HepG2 (cell line): Measurements from ENCODE around the gene NUP133. TPM values are rescaled to one million over a fixed set of nuclear protein-coding genes. Genes with fewer than 3 reads are reported as not detected.

Experiments
- ATAC-seq: fragments of 200-7000 bp; cut with Tn5 transposase; 3 replicates; pipeline ENCODE4 v1.9.1; 2020; ENCODE audit warnings: mild to moderate bottlenecking, moderate library complexity
- BruUV-seq: library from RNA; stranded (reverse); fragments of 400-500 nt; replicated peaks from 2 replicates; lab custom pipeline; 2021; lab: Mats Ljungman, UMichigan
- CTCF ChIA-PET: fragments of 300-600 bp; formaldehyde crosslinking; extraction: SDS; loops from one replicate; lab custom pipeline; 2021; ENCODE audit warnings: low total read pairs, inconsistent platforms, low intra/inter-chr PET ratio; lab: Yijun Ruan, JAX
- POLR2A ChIA-PET: fragments of 350-600 bp; sonication (Branson Sonifier 250); formaldehyde crosslinking; loops from one replicate; lab custom pipeline; 2020; ENCODE audit warnings: antibody characterized with exemption, inconsistent platforms; lab: Yijun Ruan, JAX
- DNase-seq: peaks from one replicate; pipeline ENCODE4 v3.0.0-alpha.2; 2015; ENCODE audit warnings: low spot score
- FAIRE-seq: peaks from 3 replicates; lab custom pipeline; 2011; peaks lifted over from hg19 to GRCh38; lab: Jason Lieb, UNC
- H2AFZ ChIP-seq: one replicate; pipeline ENCODE4 v1.6.1; 2011; ENCODE audit warnings: low read length, inconsistent platforms
- H3K27ac ChIP-seq: fragments of 300-600 bp; 3 replicates; pipeline ENCODE4 v1.8.0; 2011; ENCODE audit warnings: mixed run types, mild to moderate bottlenecking, mixed read lengths, low read length, inconsistent platforms; ENCODE audit not compliant: insufficient read depth; ENCODE audit errors: extremely low read length
- H3K27me3 ChIP-seq, 2 experiments: fragments of 200-600 bp in 1 of 2; 2 replicates in 1 of 2; 3 replicates in 1 of 2; pipeline versions ENCODE4 v1.6.0 to v1.8.0; 2011; ENCODE audit warnings: low read length in 2 of 2, mild to moderate bottlenecking in 2 of 2, moderate library complexity in 2 of 2, inconsistent platforms in 1 of 2; ENCODE audit not compliant: insufficient read depth in 2 of 2, control insufficient read depth in 1 of 2
- H3K36me3 ChIP-seq, 2 experiments: fragments of 200-600 bp in 1 of 2; replicated peaks in 1 of 2; 2 replicates in 1 of 2; 3 replicates in 1 of 2; pipeline versions ENCODE4 v1.5.1 to v1.8.0; 2011; ENCODE audit warnings: low read length in 2 of 2, inconsistent platforms in 1 of 2; ENCODE audit not compliant: insufficient read depth in 2 of 2, control insufficient read depth in 1 of 2
- H3K4me1 ChIP-seq: 2 replicates; pipeline ENCODE4 v1.5.1; 2012; ENCODE audit warnings: low read length, inconsistent platforms; ENCODE audit not compliant: insufficient read depth
- H3K4me2 ChIP-seq: 2 replicates; pipeline ENCODE4 v1.6.0; 2011; ENCODE audit warnings: low read depth, low read length, inconsistent platforms
- H3K4me3 ChIP-seq, 3 experiments: fragments of 200-600 bp in 1 of 3; sonication (generic), shearing (Covaris generic) in 1 of 3; replicated peaks in 1 of 3; 2 replicates each; pipeline ENCODE4 v1.5.1; 2011 to 2016; ENCODE audit warnings: low read length in 3 of 3, inconsistent platforms in 2 of 3, low read depth in 2 of 3, mild to moderate bottlenecking in 2 of 3, control low read depth in 1 of 3, mixed read lengths in 1 of 3; ENCODE audit not compliant: insufficient read depth in 1 of 3
- H3K79me2 ChIP-seq: one replicate; pipeline ENCODE4 v1.6.1; 2011; ENCODE audit warnings: low read length, inconsistent platforms; ENCODE audit not compliant: insufficient read depth
- H3K9ac ChIP-seq: 2 replicates; pipeline ENCODE4 v1.6.0; 2011; ENCODE audit warnings: mild to moderate bottlenecking, low read depth, low read length, inconsistent platforms; ENCODE audit not compliant: insufficient read depth
- H3K9me3 ChIP-seq: 2 replicates; pipeline ENCODE4 v1.5.1; 2012; ENCODE audit warnings: mild to moderate bottlenecking, low read length
- H4K20me1 ChIP-seq: 2 replicates; pipeline ENCODE4 v1.6.0; 2011; ENCODE audit warnings: inconsistent platforms, mild to moderate bottlenecking, low read length, moderate library complexity; ENCODE audit not compliant: insufficient read depth
- ARID2 ChIP-seq: sonication (generic); formaldehyde crosslinking; IDR thresholded peaks from 2 replicates; pipeline ENCODE4 v1.8.1; 2022; ENCODE audit warnings: mild to moderate bottlenecking, missing genetic modification reagents, borderline replicate concordance
- CAMTA2 ChIP-seq: sonication (generic); formaldehyde crosslinking; IDR thresholded peaks from 2 replicates; pipeline ENCODE4 v1.4.0; 2020; ENCODE audit warnings: mild to moderate bottlenecking, missing genetic modification reagents, borderline replicate concordance
- EED ChIP-seq: sonication (generic); formaldehyde crosslinking; IDR thresholded peaks from 2 replicates; pipeline ENCODE4 v1.5.0; 2020; ENCODE audit warnings: mild to moderate bottlenecking, missing genetic modification reagents
- KDM3A ChIP-seq: IDR thresholded peaks from 2 replicates; pipeline ENCODE4 v1.6.1; 2018; ENCODE audit warnings: low read depth, missing compliant biosample characterization
- MIER2 ChIP-seq: IDR thresholded peaks from 2 replicates; pipeline ENCODE4 v1.6.1; 2016; ENCODE audit warnings: missing biosample characterization, missing genetic modification reagents
- NAIF1 ChIP-seq: sonication (generic); formaldehyde crosslinking; IDR thresholded peaks from 2 replicates; pipeline ENCODE4 v1.5.0; 2020; ENCODE audit warnings: mild to moderate bottlenecking, missing genetic modification reagents, borderline replicate concordance
- PCBP2 ChIP-seq: fragments of 200-400 bp; formaldehyde crosslinking; optimal IDR thresholded peaks from 2 replicates; pipeline ENCODE3; 2018; ENCODE audit warnings: low read length, low read depth; ENCODE audit not compliant: poor library complexity, severe bottlenecking
- ZNF232 ChIP-seq: sonication (generic); formaldehyde crosslinking; IDR thresholded peaks from 2 replicates; pipeline ENCODE4 v1.4.0; 2020; ENCODE audit warnings: missing genetic modification reagents, borderline replicate concordance
- ZNF607 ChIP-seq: sonication (generic); formaldehyde crosslinking; IDR thresholded peaks from 2 replicates; pipeline ENCODE4 v1.5.1; 2020; ENCODE audit warnings: missing genetic modification reagents, mild to moderate bottlenecking, borderline replicate concordance
- ZNF678 ChIP-seq: sonication (generic); formaldehyde crosslinking; IDR thresholded peaks from 2 replicates; pipeline ENCODE4 v1.4.0; 2020; ENCODE audit warnings: mild to moderate bottlenecking, missing genetic modification reagents
- WGBS: methylation state at CpG from one replicate; pipeline ENCODE4 v1.1.6; 2017; ENCODE audit warnings: low lambda C conversion rate; 5-methylcytosine and 5-hydroxymethylcytosine counted together
- in situ Hi-C: cut with HindIII; loops from 2 replicates; pipeline ENCODE4 v1.10.0; 2017; ENCODE audit warnings: low pct_unique_long_range_greater_than_20kb; ENCODE audit not compliant: extremely low pct_ligation_motif_present
- intact Hi-C: fragments of 100-400 bp; cut with micrococcal nuclease; formaldehyde crosslinking; loops from one replicate; pipeline ENCODE4 v1.10.0; 2022; ENCODE audit not compliant: unreplicated experiment
- polyA plus RNA-seq, 8 experiments: library from polyadenylated mRNA; depleted of rRNA in 3 of 8; stranded (reverse) in 7 of 8; unstranded in 1 of 8; fragments of >200 nt; fragmentation: Illumina TruSeq in 4 of 8; extraction: Trizol in 4 of 8; gene quantifications; 2 replicates each; pipeline versions ENCODE4 v1.2.1 to v1.2.3, GENCODE V29; 2011 to 2016; ENCODE audit warnings: low read depth in 4 of 8, missing spikeins in 1 of 8, mixed read lengths in 1 of 8; ENCODE audit not compliant: insufficient read depth in 1 of 8
- total RNA-seq, 5 experiments: library from RNA; depleted of rRNA; stranded (reverse); fragments of >200 nt; fragmentation: Illumina TruSeq; extraction: Trizol; gene quantifications; 2 replicates each; pipeline ENCODE4 v1.2.3, GENCODE V29; 2016; ENCODE audit warnings: low read depth in 1 of 5
- TF ChIP-seq, protein P1 (sequence below): sonication (generic); formaldehyde crosslinking; IDR thresholded peaks from 2 replicates; pipeline ENCODE4 v1.5.0; 2020; ENCODE audit warnings: missing genetic modification reagents

Gene NUP133
- total and polyA plus RNA-seq, 2 of the 13 experiments (the other 11 are each of a cell fraction or from before 2014, with no cell fraction given): 17.7 to 45.6 TPM

- TF ChIP-seq ZNF678 (CRISPR knock-in tag): no peak
- TF ChIP-seq ARID2 (CRISPR knock-in tag): no peak
- no peak for TF ChIP-seq KDM3A (CRISPR knock-in tag)
- TF ChIP-seq ZNF607 (CRISPR knock-in tag): no peak
- TF ChIP-seq NAIF1 (CRISPR knock-in tag): no peak
- no peak for TF ChIP-seq CAMTA2
- TF ChIP-seq, protein P1, sequence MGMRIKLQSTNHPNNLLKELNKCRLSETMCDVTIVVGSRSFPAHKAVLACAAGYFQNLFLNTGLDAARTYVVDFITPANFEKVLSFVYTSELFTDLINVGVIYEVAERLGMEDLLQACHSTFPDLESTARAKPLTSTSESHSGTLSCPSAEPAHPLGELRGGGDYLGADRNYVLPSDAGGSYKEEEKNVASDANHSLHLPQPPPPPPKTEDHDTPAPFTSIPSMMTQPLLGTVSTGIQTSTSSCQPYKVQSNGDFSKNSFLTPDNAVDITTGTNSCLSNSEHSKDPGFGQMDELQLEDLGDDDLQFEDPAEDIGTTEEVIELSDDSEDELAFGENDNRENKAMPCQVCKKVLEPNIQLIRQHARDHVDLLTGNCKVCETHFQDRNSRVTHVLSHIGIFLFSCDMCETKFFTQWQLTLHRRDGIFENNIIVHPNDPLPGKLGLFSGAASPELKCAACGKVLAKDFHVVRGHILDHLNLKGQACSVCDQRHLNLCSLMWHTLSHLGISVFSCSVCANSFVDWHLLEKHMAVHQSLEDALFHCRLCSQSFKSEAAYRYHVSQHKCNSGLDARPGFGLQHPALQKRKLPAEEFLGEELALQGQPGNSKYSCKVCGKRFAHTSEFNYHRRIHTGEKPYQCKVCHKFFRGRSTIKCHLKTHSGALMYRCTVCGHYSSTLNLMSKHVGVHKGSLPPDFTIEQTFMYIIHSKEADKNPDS (CRISPR knock-in tag): no peak
- TF ChIP-seq EED (CRISPR knock-in tag): no peak
- TF ChIP-seq MIER2 (CRISPR knock-in tag): no peak
Observed at GRCh38 chr1:229427572-229427971, 80.6 kb downstream of the NUP133 start (continued).

GRCh38 chr1:229425564-229426159 lies 82.5 kb downstream of the NUP133 start:
- H2AFZ ChIP-seq: no peak overlapping the region
- WGBS: 0% methylated on average over 2 of the region's 2 CpGs
- H3K27ac ChIP-seq: no peak overlapping the region
- no peaks in the 10 kb centered on the region for H3K36me3 ChIP-seq
- DNase-seq (no peak), FAIRE-seq (no peak)
- BruUV-seq: no TSS peak
- H3K9ac ChIP-seq: no peak overlapping the region
- intact Hi-C loops: no loop called here
- no peak for TF ChIP-seq ZNF232 (CRISPR knock-in tag)
- TF ChIP-seq PCBP2: peak; percentile 40
- TF ChIP-seq, all 625 proteins: peak for 1
- Histone ChIP-seq H3K79me2 (no peaks in the 10 kb centered on the region), H3K4me3 (no peak overlapping the region), H3K4me1 (no peaks in the 10 kb centered on the region), H3K27me3 (peaks cover 2 to 4% of the 10 kb centered on the region in 2 experiments; a peak in 1 of 5 replicates), H3K4me2 (no peak overlapping the region), H3K9me3 (no peaks in the 10 kb centered on the region), H4K20me1 (no peaks in the 10 kb centered on the region)
- in situ Hi-C loops: no loop called here
- POLR2A ChIA-PET: no interaction called here
- CTCF ChIA-PET: no interaction called here
- ATAC-seq: no peak
